GM10266 (cell line): ENCODE data around the gene RBM14.
"Not testable (repeated sequence)": the region's sequence is repeated elsewhere in the genome, so short reads cannot be mapped to it uniquely, and the experiment has no call there.

ENCODE experiments used
- DNase-seq: peaks from one replicate; pipeline ENCODE4 v3.0.0; 2012; ENCODE audit errors: extremely low spot score
- TF ChIP-seq, protein P1 (sequence below): IDR thresholded peaks from 2 replicates; pipeline ENCODE4 v1.5.1; 2012; ENCODE audit warnings: mild to moderate bottlenecking, low read depth; ENCODE audit not compliant: control insufficient read depth, insufficient read depth; ENCODE audit errors: missing control alignments

The RBM14 gene

DNA sequence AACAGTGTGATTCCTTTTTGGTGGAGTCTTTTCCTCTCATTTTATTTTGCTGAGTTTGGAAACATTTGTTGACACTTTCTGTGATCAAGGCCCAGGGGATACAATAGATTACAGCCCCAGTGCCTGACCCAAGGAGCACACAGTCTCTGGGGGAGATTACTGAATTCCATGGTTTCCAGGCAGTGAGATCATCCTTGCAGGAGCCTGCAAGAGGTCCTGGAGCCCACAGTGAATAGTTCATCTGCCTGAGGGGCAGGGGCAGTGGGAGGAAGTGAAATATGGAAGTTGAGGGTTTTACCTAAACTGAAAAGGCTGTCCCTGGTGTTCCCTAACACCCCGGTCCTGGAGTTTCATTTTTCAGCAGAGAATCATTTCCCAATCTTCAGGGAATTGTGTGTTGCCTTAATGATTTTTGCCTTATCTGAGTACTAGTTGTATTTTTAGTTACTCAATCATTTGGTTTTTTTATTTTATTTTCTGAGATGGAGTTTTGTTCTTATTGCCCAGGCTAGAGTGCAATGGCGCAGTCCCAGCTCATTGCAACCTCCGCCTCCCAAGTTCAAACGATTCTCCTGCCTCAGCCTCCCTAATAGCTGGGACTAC, 15.7 kb upstream of the RBM14 start:
- no peak for DNase-seq
- TF ChIP-seq, protein P1, sequence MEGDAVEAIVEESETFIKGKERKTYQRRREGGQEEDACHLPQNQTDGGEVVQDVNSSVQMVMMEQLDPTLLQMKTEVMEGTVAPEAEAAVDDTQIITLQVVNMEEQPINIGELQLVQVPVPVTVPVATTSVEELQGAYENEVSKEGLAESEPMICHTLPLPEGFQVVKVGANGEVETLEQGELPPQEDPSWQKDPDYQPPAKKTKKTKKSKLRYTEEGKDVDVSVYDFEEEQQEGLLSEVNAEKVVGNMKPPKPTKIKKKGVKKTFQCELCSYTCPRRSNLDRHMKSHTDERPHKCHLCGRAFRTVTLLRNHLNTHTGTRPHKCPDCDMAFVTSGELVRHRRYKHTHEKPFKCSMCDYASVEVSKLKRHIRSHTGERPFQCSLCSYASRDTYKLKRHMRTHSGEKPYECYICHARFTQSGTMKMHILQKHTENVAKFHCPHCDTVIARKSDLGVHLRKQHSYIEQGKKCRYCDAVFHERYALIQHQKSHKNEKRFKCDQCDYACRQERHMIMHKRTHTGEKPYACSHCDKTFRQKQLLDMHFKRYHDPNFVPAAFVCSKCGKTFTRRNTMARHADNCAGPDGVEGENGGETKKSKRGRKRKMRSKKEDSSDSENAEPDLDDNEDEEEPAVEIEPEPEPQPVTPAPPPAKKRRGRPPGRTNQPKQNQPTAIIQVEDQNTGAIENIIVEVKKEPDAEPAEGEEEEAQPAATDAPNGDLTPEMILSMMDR = no peak

DNA sequence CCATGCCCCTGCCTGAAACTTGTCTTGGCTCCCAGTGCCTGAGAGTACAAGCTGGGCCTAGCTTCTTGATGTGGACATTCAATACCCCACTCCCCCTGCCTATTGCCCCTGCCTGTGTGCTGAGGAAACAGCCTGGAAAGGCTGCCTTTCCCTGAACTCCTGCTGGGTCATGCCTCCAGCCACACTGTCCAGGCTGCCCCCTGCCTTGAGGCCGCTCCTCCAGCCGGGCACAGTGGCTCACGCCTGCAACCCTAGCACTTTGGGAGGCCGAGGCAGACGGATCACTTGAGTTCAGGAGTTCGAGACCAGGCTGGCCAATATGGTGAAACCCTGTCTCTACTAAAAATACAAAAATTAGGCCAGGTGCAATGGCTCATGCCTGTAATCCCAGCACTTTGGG, 13.4 kb upstream of the RBM14 start:
- DNase-seq = no peak
- TF ChIP-seq, protein P1 = no peak

DNA sequence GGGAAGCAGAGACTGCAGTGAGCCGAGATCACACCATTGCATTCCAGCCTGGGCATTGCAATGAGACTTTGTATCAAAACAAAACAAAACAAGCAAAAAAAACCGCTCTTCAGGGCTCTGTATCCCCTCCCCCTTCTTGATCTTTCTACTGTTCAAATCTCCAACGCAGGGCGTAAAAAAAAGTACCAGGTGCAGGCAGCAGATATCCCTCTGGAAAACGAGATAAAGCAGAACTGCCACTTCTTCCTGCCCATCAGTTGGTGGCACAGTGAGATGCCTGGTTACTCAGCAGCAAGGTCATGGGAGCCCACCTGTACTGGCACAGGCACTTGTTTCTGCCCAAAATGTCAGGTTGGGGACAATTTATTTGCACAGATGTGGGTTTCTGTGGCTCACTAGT, 12.3 kb upstream of the RBM14 start:
- no peak for DNase-seq
- TF ChIP-seq, protein P1 = no peak

DNA sequence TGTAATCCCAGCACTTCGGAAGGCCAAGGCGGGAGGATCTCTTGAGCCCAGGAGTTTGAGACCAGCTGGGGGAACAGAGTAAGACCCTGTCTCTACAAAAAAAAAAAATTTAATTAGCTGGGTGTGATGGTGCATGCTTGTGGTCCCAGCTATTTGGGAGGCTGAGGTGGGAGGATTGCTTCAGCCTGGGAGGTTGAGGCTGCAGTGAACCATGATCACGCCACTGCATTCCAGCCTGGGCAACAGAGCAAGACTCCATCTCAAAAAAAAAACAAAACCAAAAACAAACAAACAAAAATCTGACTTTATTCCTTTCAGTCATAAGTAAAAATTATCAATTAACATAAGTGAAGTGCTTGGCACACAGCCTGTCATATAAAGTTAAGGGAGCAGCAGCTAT, 9.8 kb upstream of the RBM14 start:
- not testable (repeated sequence) for DNase-seq

DNA sequence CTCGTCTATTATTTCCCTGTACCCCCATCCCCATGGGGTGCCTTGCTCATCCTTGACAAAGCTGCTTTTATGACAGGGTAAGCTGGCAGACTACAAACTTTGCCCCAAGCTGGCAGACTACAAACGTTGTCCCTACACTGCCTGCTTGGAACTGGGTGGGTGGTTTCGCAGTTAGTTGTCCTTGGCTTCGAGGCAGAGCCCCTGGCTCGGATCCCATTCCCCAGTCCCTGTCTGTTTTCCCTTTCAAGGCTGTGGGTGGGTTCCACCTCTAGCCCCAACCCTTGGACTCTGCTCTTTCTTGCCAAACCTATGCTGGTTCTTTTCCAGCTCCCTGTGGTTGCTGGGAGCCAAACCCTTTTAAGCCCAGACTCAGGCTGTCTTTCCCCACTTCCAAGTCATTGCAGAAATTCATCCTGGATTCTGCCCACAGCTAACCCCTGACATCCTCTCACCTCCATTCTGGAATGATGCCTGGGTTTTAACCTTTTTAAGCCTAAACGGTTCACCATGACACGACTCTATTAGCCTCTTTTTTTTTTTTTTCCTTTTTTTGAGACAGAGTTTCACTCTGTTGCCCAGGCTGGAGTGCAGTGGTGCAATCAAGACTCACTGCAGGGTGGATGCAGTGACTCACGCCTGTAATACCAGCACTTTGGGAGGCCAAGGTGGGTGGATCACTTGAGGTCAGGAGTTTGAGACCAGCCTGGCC, 9.2 kb upstream of the RBM14 start:
- TF ChIP-seq, protein P1 = no peak
- no peak for DNase-seq

DNA sequence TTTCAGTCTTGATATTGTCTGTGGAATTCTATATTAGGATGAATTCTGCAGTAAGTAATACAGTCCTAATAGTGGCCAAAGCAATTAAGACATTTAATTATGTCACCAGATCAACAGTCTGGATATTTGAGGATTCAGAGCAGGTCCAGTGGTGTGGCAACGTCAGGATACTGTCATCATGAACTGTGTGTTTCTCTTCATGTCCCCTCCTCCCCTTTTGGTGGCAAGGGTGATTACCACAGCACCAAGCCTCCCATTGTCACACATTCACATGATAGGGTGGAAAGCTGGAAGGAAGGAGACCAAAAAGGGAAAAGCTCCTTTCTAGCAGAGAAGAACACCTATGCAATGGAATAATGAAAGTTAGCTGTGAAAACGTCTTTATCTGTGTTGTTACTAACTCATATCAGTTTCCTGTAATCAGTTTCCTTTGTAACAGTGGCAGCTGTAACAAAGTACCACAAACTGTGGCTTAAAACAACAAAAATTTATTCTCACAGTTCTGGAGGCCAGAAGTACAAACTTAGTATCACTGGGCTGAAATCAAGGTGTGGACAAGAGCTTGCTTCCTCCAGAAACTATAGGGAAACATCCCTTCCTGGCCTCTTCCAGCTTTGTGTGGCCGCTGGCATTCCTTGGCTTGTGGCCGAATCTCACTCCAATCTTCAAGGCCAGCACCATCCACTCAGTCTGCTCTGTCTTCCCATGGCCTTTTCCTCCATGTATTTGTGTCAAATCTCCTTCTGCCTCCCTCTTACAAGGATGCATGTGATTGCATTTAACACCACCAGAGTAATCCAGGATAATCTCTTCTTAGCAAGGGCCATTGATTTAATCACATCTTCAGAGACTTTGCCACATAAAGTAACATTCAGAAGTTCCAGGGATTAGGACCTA, 6.5 kb upstream of the RBM14 start:
- TF ChIP-seq, protein P1 = no peak
- DNase-seq = no peak

DNA sequence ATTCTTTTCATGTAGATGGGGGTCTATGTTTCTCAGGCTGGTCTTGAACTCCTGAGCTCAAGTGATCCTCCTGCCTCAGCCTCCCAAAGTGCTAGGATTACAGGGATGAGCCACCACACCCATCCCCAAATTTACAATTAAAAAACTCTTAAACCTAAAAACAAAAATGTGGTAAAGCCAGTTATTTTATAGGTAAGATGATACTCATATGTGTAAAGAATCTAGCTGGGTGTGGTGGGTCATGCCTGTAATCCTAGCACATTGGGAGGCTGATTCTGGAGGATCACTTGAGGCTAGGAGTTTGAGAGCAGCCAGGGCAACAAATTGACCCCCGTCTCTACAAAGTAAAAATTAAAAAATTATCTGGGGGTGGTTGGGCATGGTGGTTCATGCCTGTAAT, 4.0 kb upstream of the RBM14 start:
- TF ChIP-seq, protein P1 = no peak
- no peak for DNase-seq
